ENCODE data around the gene MXD1. TPM values are rescaled to one million over a fixed set of nuclear protein-coding genes. Genes with fewer than 3 reads are reported as not detected.
"Not testable (repeated sequence)": the region's sequence is repeated elsewhere in the genome, so short reads cannot be mapped to it uniquely, and the experiment has no call there.

The MXD1 gene, protein sequence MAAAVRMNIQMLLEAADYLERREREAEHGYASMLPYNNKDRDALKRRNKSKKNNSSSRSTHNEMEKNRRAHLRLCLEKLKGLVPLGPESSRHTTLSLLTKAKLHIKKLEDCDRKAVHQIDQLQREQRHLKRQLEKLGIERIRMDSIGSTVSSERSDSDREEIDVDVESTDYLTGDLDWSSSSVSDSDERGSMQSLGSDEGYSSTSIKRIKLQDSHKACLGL
- 5.2 TPM in 2 replicates for total RNA-seq

GRCh38 chr2:69914950-69915945, at the start of gene MXD1:
Gene MXD1 (plus strand): TSS chr2:69915109. CDS start chr2:69915331, 222 bp downstream.
- H3K4me3 ChIP-seq (ENCODE audit: low read depth, low read length), result peak within 1 kb of the TSS; percentile 87
- no peak for TF ChIP-seq CTCF (IDR thresholded peaks at IDR 0.05; ENCODE audit: insufficient read depth, low read depth, low read length)
- no peak for DNase-seq (ENCODE audit: low read depth)

DNA sequence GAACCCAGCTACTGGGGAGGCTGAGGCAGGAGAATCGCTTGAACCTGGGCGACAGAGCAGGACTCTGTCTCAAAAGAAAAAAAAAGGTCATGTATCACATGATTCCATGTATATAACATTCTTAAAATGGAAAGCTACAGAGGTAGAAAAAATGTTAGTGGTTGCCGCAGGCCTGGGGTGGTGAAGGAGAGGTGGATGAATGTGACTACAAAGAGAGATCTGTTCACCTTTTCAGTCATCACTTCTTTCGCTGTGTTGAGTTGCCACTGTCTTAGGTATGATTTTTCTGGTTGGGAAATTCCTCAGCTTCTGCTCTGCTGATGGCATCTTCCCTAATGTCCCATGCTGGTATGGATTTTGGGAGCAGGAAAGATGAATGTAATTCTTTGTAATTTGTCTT, 26.5 kb upstream of the MXD1 start:
- DNase-seq (ENCODE audit: low read depth), result no peak
- TF ChIP-seq CTCF (IDR thresholded peaks at IDR 0.05; ENCODE audit: insufficient read depth, low read depth, low read length), result no peak
- H3K4me3 ChIP-seq (ENCODE audit: low read depth, low read length), result no peak overlapping the region

- no peak for TF ChIP-seq CTCF (IDR thresholded peaks at IDR 0.05; ENCODE audit: insufficient read depth, low read depth, low read length)
These were observed 25.6 kb upstream of the MXD1 start for GRCh38 chr2:69889302-69889701.

DNA sequence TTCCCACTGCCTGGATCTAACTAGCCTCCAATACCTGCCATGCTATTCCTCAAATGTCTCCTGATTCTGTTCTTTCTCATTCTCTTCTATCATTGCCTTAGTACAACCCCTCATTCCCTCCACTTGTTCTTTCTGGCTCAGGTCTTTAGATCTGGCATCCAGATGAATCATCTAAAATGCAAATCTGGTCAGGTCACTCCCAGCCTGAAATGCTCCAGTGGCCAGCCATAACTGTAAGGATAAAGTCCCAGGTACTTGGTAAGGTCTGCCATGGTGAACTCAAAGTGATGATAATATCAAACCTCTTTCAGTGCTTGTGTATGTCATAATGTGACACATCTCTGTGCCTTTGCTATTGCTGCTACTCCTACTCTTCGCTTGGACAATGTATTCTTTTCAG, 24.0 kb upstream of the MXD1 start:
- no peak for DNase-seq (ENCODE audit: low read depth)
- TF ChIP-seq CTCF (IDR thresholded peaks at IDR 0.05; ENCODE audit: insufficient read depth, low read depth, low read length), result no peak
- no peak overlapping the region for H3K4me3 ChIP-seq (ENCODE audit: low read depth, low read length)

More at GRCh38 chr2:69889302-69889701, 25.6 kb upstream of the MXD1 start:
- no peak overlapping the region for H3K4me3 ChIP-seq (ENCODE audit: low read depth, low read length)
- DNase-seq (ENCODE audit: low read depth), result no peak

DNA sequence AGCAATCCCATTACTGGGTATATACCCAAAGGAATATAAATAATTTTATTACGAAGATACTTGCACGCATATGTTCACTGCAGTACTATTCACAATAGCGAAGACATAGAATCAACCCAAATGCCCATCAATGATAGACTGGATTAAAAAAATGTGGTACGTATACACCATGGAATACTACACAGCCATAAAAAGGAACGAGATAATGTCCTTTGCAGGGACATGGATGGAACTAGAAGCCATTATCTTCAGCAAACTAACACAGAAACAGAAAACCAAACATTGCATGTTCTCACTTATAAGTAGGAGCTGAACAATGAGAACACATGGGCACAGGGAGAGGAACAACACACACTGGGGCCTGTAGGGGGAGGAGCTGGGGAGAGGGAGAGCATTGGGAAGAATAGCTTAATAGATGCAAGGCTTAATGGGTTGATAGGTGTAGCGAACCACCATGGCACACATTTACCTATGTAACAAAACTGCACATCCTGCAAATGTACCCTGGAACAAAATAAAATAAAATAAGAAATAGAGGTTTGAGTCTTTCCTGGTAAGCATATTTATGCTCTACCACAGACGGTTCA, 22.0 kb upstream of the MXD1 start:
- not testable (repeated sequence) for DNase-seq (ENCODE audit: low read depth); H3K4me3 ChIP-seq (ENCODE audit: low read depth, low read length)

GRCh38 chr2:69893684-69894551, 21.0 kb upstream of the MXD1 start, which contains the start of gene SNRNP27:
Gene SNRNP27 (plus strand): TSS chr2:69893956. CDS start chr2:69893985, 29 bp downstream.
- peak within 1 kb of the TSS; percentile 93 for H3K4me3 ChIP-seq (ENCODE audit: low read depth, low read length)
- peak; percentile 79 for DNase-seq (ENCODE audit: low read depth)
- no peak for TF ChIP-seq CTCF (IDR thresholded peaks at IDR 0.05; ENCODE audit: insufficient read depth, low read depth, low read length)

DNA sequence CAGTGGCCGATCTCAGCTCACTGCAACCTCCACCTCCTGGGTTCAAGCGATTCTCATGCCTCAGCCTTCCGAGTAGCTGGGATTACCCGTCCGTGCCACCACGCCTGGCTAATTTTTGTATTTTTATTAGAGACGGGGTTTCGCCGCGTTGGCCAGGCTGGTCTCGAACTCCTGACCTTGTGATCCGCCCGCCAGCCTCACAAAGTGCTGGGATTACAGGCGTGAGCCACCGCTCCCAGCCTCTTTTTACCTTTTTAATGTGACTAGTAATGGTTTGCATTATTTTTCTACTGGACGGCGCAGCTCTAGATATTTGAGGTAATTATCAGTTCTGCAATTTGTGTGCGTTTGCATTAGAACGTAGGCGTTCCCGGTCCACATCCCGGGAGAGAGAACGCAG, 20.2 kb upstream of the MXD1 start:
- DNase-seq (ENCODE audit: low read depth), result not testable (repeated sequence)
- H3K4me3 ChIP-seq (ENCODE audit: low read depth, low read length), result peak overlapping the region; percentile 93
